GM20431 (cell line): ENCODE measurements around the gene PAWR.
"Not testable (repeated sequence)": the region's sequence is repeated elsewhere in the genome, so short reads cannot be mapped to it uniquely, and the experiment has no call there.

Source experiments
- in situ Hi-C: fragments of 300-500 bp; cut with MseI, MboI; formaldehyde crosslinking; loops from one replicate; pipeline ENCODE4 v1.15.0; 2020; ENCODE audit warnings: low sequenced_read_pairs; ENCODE audit not compliant: unreplicated experiment

Gene PAWR

GRCh38 chr12:79557690-79558315 is 133.0 kb downstream of the PAWR start:
- in situ Hi-C loops: loop anchor here (10.0 kb wide), 1 partner anchor 177 kb away; no protein-coding TSS in a partner anchor

GRCh38 chr12:79555028-79555925 is 135.5 kb downstream of the PAWR start:
- in situ Hi-C loops: loop anchor here (10.0 kb wide), 1 partner anchor 180 kb away; no protein-coding TSS in a partner anchor

- in situ Hi-C loops: loop anchor here (10.0 kb wide), 1 partner anchor 181 kb away; no protein-coding TSS in a partner anchor
These were observed 136.7 kb downstream of the PAWR start for GRCh38 chr12:79553863-79554574.

GRCh38 chr12:79552192-79552591 is 138.6 kb downstream of the PAWR start:
- in situ Hi-C loops: loop anchor here (10.0 kb wide), 1 partner anchor 183 kb away; no protein-coding TSS in a partner anchor

GRCh38 chr12:79549531-79550271 is 141.1 kb downstream of the PAWR start:
- in situ Hi-C loops: loop anchor here (10.0 kb wide), 1 partner anchor 185 kb away; no protein-coding TSS in a partner anchor

- in situ Hi-C loops: no loop called here
These were observed 142.2 kb downstream of the PAWR start for GRCh38 chr12:79548610-79548924.

- in situ Hi-C loops: no loop called here
These were observed 142.8 kb downstream of the PAWR start for GRCh38 chr12:79547735-79548609.

GRCh38 chr12:79547044-79547734 is 143.6 kb downstream of the PAWR start:
- in situ Hi-C loops: no loop called here

- in situ Hi-C loops: no loop called here
These were observed 144.2 kb downstream of the PAWR start for GRCh38 chr12:79546466-79547043.

GRCh38 chr12:79544439-79544838 is 146.3 kb downstream of the PAWR start:
- in situ Hi-C loops: not testable (repeated sequence)

GRCh38 chr12:79537675-79538074 is 153.1 kb downstream of the PAWR start:
- in situ Hi-C loops: no loop called here

GRCh38 chr12:79535751-79536150 is 155.0 kb downstream of the PAWR start:
- in situ Hi-C loops: no loop called here
